DOHH2 (cell line): ENCODE measurements around the gene EPHB1.

Experiments
- H3F3A ChIP-seq: fragments of 200-600 bp; sonication (generic), shearing (Covaris generic); 2 replicates; pipeline ENCODE4 v1.6.0; 2016; ENCODE audit warnings: antibody characterized with exemption, mild to moderate bottlenecking; ENCODE audit not compliant: control insufficient read depth, insufficient read depth
- H3K27ac ChIP-seq: fragments of 200-600 bp; sonication (generic); 2 replicates; pipeline ENCODE4 v1.5.1; 2014; ENCODE audit warnings: low read depth, mild to moderate bottlenecking, low read length, moderate library complexity
- H3K27me3 ChIP-seq: fragments of 200-600 bp; sonication (generic); 2 replicates; pipeline ENCODE4 v1.6.1; 2014; ENCODE audit warnings: mild to moderate bottlenecking, low read length, mixed read lengths; ENCODE audit not compliant: control insufficient read depth
- H3K36me3 ChIP-seq: fragments of 200-600 bp; sonication (generic); 2 replicates; pipeline ENCODE4 v1.6.1; 2014; ENCODE audit warnings: mild to moderate bottlenecking, low read length, moderate library complexity, mixed read lengths; ENCODE audit not compliant: control insufficient read depth
- H3K4me1 ChIP-seq: fragments of 200-600 bp; sonication (generic); 2 replicates; pipeline ENCODE4 v1.6.1; 2014; ENCODE audit warnings: mild to moderate bottlenecking, low read length, mixed read lengths; ENCODE audit not compliant: control insufficient read depth
- H3K4me2 ChIP-seq: fragments of 200-600 bp; sonication (generic); 2 replicates; pipeline ENCODE4 v1.6.0; 2014; ENCODE audit warnings: mild to moderate bottlenecking, low read length, moderate library complexity
- H3K4me3 ChIP-seq: fragments of 200-600 bp; sonication (generic); 2 replicates; pipeline ENCODE4 v1.5.1; 2014; ENCODE audit warnings: mild to moderate bottlenecking, low read length, mixed read lengths
- H3K79me2 ChIP-seq: fragments of 200-600 bp; sonication (generic); 2 replicates; pipeline ENCODE4 v1.6.1; 2014; ENCODE audit warnings: mild to moderate bottlenecking, low read length, mixed read lengths; ENCODE audit not compliant: control insufficient read depth
- H3K9me2 ChIP-seq: fragments of 200-600 bp; sonication (generic); replicated peaks from 2 replicates; pipeline ENCODE4 v1.6.1; 2014; ENCODE audit warnings: mild to moderate bottlenecking, low read length, mixed read lengths; ENCODE audit not compliant: control insufficient read depth
- H3K9me3 ChIP-seq: fragments of 200-600 bp; sonication (generic); 2 replicates; pipeline ENCODE4 v1.6.1; 2014; ENCODE audit warnings: antibody characterized with exemption, low read length, mixed read lengths; ENCODE audit not compliant: control insufficient read depth, insufficient read depth
- H4K20me1 ChIP-seq: fragments of 200-600 bp; sonication (generic); 2 replicates; pipeline ENCODE4 v1.6.0; 2014; ENCODE audit warnings: low read depth, mild to moderate bottlenecking, antibody characterized with exemption, low read length, moderate library complexity; ENCODE audit not compliant: control insufficient read depth, insufficient read depth
- EZH2phosphoT487 ChIP-seq: fragments of 200-600 bp; sonication (generic); IDR thresholded peaks from 2 replicates; pipeline ENCODE4 v1.6.1; 2017; ENCODE audit warnings: borderline replicate concordance, mild to moderate bottlenecking, antibody characterized with exemption, low read length, moderate library complexity, mixed read lengths
- TF ChIP-seq, protein P1 (sequence below): fragments of 200-600 bp; sonication (generic); IDR thresholded peaks from one replicate; pipeline ENCODE4 v1.5.1; 2014; ENCODE audit warnings: antibody characterized with exemption, mild to moderate bottlenecking, low read depth, low read length; ENCODE audit not compliant: poor library complexity, severe bottlenecking

Gene EPHB1

DNA sequence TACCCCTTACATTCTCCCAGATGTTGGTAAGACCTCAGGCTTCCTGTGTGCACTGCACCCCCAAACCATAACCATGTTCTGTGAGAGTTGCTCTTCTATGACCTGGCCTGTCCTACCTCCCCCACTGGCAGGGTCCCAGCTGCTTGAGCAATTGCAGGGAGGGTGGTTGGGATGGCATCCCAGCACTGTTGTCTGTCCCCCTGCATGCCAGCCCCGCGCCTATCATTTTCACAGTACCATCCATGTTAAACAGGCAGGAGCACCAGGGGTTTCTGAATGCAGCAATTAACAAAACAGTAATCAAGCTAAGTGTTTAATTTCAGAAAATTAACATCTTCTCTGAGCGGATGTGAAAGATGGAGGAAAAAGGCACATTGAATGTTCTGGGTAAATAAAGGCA lies 345.5 kb downstream of the EPHB1 start:
- no peak overlapping the region for H3K4me2 ChIP-seq
- no peaks in the 10 kb centered on the region for H3K9me3 ChIP-seq
- no peak for TF ChIP-seq EZH2phosphoT487
- no peaks in the 10 kb centered on the region for H3K79me2 ChIP-seq
- no peaks in the 10 kb centered on the region for H3K36me3 ChIP-seq
- H3K4me1 ChIP-seq: no peaks in the 10 kb centered on the region
- H3K27ac ChIP-seq: no peak overlapping the region
- H4K20me1 ChIP-seq: no peaks in the 10 kb centered on the region
- H3K9me2 ChIP-seq: no peaks in the 10 kb centered on the region
- H3K4me3 ChIP-seq: no peak overlapping the region
- no peaks in the 10 kb centered on the region for H3K27me3 ChIP-seq
- no peaks in the 10 kb centered on the region for H3F3A ChIP-seq

DNA sequence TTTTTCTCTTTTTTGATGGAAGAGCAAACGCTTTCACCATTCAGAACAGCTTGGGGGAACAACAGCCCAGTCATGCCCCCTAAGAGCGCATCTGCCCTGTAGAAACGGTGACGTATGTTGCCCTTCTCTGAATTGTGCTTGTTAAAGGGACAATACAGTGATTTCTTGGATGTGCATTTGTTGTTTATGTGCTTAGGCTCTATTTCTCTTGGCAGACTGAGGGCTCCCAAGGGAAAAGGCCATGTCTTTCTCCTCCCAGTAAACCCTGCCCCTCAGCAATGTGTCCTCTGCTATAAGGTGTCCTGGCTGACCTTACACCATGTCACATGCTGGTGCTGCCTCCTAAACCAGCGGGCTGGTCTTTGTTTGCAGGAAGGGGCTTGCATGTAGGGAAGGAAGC lies 346.1 kb downstream of the EPHB1 start:
- H3K4me3 ChIP-seq: no peak overlapping the region
- no peaks in the 10 kb centered on the region for H3K4me1 ChIP-seq

DNA sequence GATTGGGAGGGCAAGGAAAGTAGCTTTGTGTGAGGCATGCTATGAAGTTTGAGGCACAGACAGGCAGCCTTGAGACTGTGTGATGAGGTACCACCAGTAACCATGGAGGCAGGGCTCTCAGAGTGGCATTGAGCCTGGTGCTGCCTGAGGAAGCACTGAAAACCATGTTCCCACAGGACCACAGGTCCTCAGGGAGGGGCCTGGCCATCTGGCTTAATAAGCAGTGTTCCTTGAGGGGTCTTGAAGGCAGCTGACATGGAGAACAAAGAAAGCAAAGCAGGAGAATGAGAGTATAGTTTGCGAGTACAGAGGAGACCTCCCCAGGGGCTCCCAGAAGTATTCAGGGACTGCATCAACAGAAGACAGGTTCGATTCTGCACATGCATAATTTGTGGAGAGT lies 346.6 kb downstream of the EPHB1 start:
- Histone ChIP-seq H3K9me2 (no peaks in the 10 kb centered on the region), H3K27me3 (no peaks in the 10 kb centered on the region), H3K79me2 (no peaks in the 10 kb centered on the region), H3K36me3 (no peaks in the 10 kb centered on the region), H3K4me1 (no peaks in the 10 kb centered on the region), H3K9me3 (no peaks in the 10 kb centered on the region), H3K4me3 (no peak overlapping the region), H4K20me1 (no peaks in the 10 kb centered on the region), H3F3A (no peaks in the 10 kb centered on the region), H3K4me2 (no peak overlapping the region), H3K27ac (no peak overlapping the region)
- TF ChIP-seq EZH2phosphoT487: no peak
- TF ChIP-seq, protein P1, sequence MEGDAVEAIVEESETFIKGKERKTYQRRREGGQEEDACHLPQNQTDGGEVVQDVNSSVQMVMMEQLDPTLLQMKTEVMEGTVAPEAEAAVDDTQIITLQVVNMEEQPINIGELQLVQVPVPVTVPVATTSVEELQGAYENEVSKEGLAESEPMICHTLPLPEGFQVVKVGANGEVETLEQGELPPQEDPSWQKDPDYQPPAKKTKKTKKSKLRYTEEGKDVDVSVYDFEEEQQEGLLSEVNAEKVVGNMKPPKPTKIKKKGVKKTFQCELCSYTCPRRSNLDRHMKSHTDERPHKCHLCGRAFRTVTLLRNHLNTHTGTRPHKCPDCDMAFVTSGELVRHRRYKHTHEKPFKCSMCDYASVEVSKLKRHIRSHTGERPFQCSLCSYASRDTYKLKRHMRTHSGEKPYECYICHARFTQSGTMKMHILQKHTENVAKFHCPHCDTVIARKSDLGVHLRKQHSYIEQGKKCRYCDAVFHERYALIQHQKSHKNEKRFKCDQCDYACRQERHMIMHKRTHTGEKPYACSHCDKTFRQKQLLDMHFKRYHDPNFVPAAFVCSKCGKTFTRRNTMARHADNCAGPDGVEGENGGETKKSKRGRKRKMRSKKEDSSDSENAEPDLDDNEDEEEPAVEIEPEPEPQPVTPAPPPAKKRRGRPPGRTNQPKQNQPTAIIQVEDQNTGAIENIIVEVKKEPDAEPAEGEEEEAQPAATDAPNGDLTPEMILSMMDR: no peak

More for the DNA sequence above, 346.1 kb downstream of the EPHB1 start:
- no peaks in the 10 kb centered on the region for H3K9me2 ChIP-seq
- H3K9me3 ChIP-seq: no peaks in the 10 kb centered on the region
- no peaks in the 10 kb centered on the region for H4K20me1 ChIP-seq
- H3F3A ChIP-seq: no peaks in the 10 kb centered on the region
- H3K36me3 ChIP-seq: no peaks in the 10 kb centered on the region
- H3K79me2 ChIP-seq: no peaks in the 10 kb centered on the region
- no peak overlapping the region for H3K4me2 ChIP-seq
- H3K27me3 ChIP-seq: no peaks in the 10 kb centered on the region
- TF ChIP-seq EZH2phosphoT487: no peak
- TF ChIP-seq, protein P1: no peak
- H3K27ac ChIP-seq: no peak overlapping the region

DNA sequence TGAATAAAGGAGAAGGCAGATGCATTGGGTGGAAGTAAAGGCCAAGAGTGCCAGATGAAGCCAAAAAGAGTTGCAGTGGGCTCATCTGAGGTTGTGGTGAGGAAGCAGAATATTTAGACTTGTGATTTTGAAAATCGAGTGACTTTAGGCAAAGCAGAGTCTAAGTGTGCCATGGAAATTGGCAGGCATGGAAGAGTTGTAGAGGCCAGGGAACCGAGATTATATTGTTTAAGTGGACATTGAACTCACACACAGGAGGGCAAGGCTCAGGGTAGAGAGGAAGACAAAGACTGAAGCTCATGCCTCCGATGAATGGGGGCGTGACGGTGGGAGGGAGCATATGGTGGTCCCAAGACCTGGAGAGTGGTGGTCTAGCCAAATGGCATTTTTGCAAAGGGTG lies 347.5 kb downstream of the EPHB1 start:
- no peaks in the 10 kb centered on the region for H3K9me2 ChIP-seq

More for the DNA sequence above, 347.5 kb downstream of the EPHB1 start:
- Histone ChIP-seq H3K4me2 (no peak overlapping the region), H3K9me3 (no peaks in the 10 kb centered on the region), H3K4me1 (no peaks in the 10 kb centered on the region), H3K27ac (no peak overlapping the region), H3K79me2 (no peaks in the 10 kb centered on the region), H3K27me3 (no peaks in the 10 kb centered on the region), H3F3A (no peaks in the 10 kb centered on the region), H3K36me3 (no peaks in the 10 kb centered on the region), H4K20me1 (no peaks in the 10 kb centered on the region), H3K4me3 (no peak overlapping the region)
- no peak for TF ChIP-seq EZH2phosphoT487
- TF ChIP-seq, protein P1: no peak
